ENCODE measurements around the gene CNIH3. TPM values are rescaled to one million over a fixed set of nuclear protein-coding genes. Genes with fewer than 3 reads are reported as not detected.

The CNIH3 gene
- total RNA-seq, 2 experiments from 2014 or later: 1.8 to 2.5 TPM

- H3K27ac Mint-ChIP-seq: no peak overlapping the region
- no peaks in the 10 kb centered on the region for H3K9me3 Mint-ChIP-seq
- no peaks in the 10 kb centered on the region for H3K9me3 ChIP-seq (ENCODE audit: control insufficient read depth in 1 of 2, insufficient read depth in 1 of 2, low read length in 2 of 2)
- intact Hi-C loops (cut with DNase I, micrococcal nuclease): no loop called here
- no peaks in the 10 kb centered on the region for H3K4me1 ChIP-seq (ENCODE audit: insufficient read depth, low read length)
- ChIA-PET POLR2A (no interaction called here), CTCF (no interaction called here)
- H3K27ac ChIP-seq (ENCODE audit: low read depth in 1 of 2, low read length in 2 of 2): no peak overlapping the region
- no peaks in the 10 kb centered on the region for H3K36me3 Mint-ChIP-seq (ENCODE audit: low read depth)
- no peak overlapping the region for H3K4me3 Mint-ChIP-seq
- no peak for DNase-seq
- no peak for TF ChIP-seq CTCF (IDR thresholded peaks at IDR 0.05)
- no peaks in the 10 kb centered on the region for H3K4me1 Mint-ChIP-seq (ENCODE audit: low read depth)
- no peaks in the 10 kb centered on the region for H3K27me3 ChIP-seq (ENCODE audit: control insufficient read depth in 1 of 2, insufficient read depth in 2 of 2, low read length in 2 of 2)
- no peak overlapping the region for H3K4me3 ChIP-seq (ENCODE audit: low read length)
- ATAC-seq (ENCODE audit: poor library complexity): no peak
- no peaks in the 10 kb centered on the region for H3K27me3 Mint-ChIP-seq
- H3K36me3 ChIP-seq (ENCODE audit: insufficient read depth, low read length): no peaks in the 10 kb centered on the region
These were observed 50.8 kb downstream of the CNIH3 start for GRCh38 chr1:224666913-224667312.

- no peaks in the 10 kb centered on the region for H3K4me1 ChIP-seq (ENCODE audit: insufficient read depth, low read length)
- no peak overlapping the region for H3K27ac ChIP-seq (ENCODE audit: low read depth in 1 of 2, low read length in 2 of 2)
- Mint-ChIP-seq H3K4me1 (ENCODE audit: low read depth) (no peaks in the 10 kb centered on the region), H3K36me3 (ENCODE audit: low read depth) (no peaks in the 10 kb centered on the region), H3K27me3 (no peaks in the 10 kb centered on the region), H3K9me3 (no peaks in the 10 kb centered on the region), H3K27ac (no peak overlapping the region), H3K4me3 (no peak overlapping the region)
- no peaks in the 10 kb centered on the region for H3K27me3 ChIP-seq (ENCODE audit: control insufficient read depth in 1 of 2, insufficient read depth in 2 of 2, low read length in 2 of 2)
- no peak for DNase-seq
- H3K4me3 ChIP-seq (ENCODE audit: low read length): no peak overlapping the region
- POLR2A ChIA-PET: no interaction called here
- TF ChIP-seq CTCF (IDR thresholded peaks at IDR 0.05): no peak
- CTCF ChIA-PET: no interaction called here
- intact Hi-C loops (cut with DNase I, micrococcal nuclease): no loop called here
- no peak for ATAC-seq (ENCODE audit: poor library complexity)
- no peaks in the 10 kb centered on the region for H3K9me3 ChIP-seq (ENCODE audit: control insufficient read depth in 1 of 2, insufficient read depth in 1 of 2, low read length in 2 of 2)
- no peaks in the 10 kb centered on the region for H3K36me3 ChIP-seq (ENCODE audit: insufficient read depth, low read length)
These were observed 52.9 kb downstream of the CNIH3 start for GRCh38 chr1:224668984-224669383.

- H3K36me3 Mint-ChIP-seq (ENCODE audit: low read depth): no peaks in the 10 kb centered on the region
- no peaks in the 10 kb centered on the region for H3K4me1 ChIP-seq (ENCODE audit: insufficient read depth, low read length)
- no peaks in the 10 kb centered on the region for H3K27me3 ChIP-seq (ENCODE audit: control insufficient read depth in 1 of 2, insufficient read depth in 2 of 2, low read length in 2 of 2)
- H3K9me3 ChIP-seq (ENCODE audit: control insufficient read depth in 1 of 2, insufficient read depth in 1 of 2, low read length in 2 of 2): no peaks in the 10 kb centered on the region
- H3K27me3 Mint-ChIP-seq: no peaks in the 10 kb centered on the region
- intact Hi-C loops (cut with DNase I, micrococcal nuclease): no loop called here
- H3K4me3 ChIP-seq (ENCODE audit: low read length): no peak overlapping the region
- no peak overlapping the region for H3K4me3 Mint-ChIP-seq
- no peak for ATAC-seq (ENCODE audit: poor library complexity)
- H3K36me3 ChIP-seq (ENCODE audit: insufficient read depth, low read length): no peaks in the 10 kb centered on the region
- TF ChIP-seq CTCF (IDR thresholded peaks at IDR 0.05): no peak
- H3K4me1 Mint-ChIP-seq (ENCODE audit: low read depth): no peaks in the 10 kb centered on the region
- POLR2A ChIA-PET: no interaction called here
- H3K27ac Mint-ChIP-seq: no peak overlapping the region
- CTCF ChIA-PET: no interaction called here
- no peaks in the 10 kb centered on the region for H3K9me3 Mint-ChIP-seq
- DNase-seq: no peak
- H3K27ac ChIP-seq (ENCODE audit: low read depth in 1 of 2, low read length in 2 of 2): no peak overlapping the region
These were observed 53.3 kb downstream of the CNIH3 start for GRCh38 chr1:224669403-224669802.
